HG02623 (cell line): ENCODE results near the gene ANO6.

Source experiments
- ATAC-seq: cut with Tn5 transposase; IDR thresholded peaks from one replicate; pipeline ENCODE4 v1.9.1; 2021; ENCODE audit warnings: moderate library complexity; ENCODE audit not compliant: unreplicated experiment

ANO6 gene

DNA sequence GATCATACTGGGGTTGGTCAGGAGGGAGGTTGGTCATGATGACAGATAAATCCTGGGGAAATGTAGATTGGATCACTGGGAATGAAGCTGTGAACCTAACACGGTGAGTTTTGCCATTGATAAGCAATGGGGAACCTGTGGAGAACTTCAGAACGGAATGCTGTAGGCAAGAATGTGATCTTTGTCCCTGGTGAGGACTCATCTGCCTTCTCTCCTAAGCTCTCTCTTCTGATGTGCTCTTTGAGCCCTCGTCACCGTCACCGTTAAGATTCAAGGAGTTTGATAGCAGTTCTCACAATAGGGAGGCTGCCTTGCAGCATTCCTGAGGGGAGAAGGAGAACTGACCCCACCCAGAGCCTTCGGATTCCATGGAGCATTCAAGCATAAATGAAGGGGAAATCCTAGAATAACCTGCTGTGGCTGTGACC lies 217.6 kb downstream of the ANO6 start:
- no peak for ATAC-seq

DNA sequence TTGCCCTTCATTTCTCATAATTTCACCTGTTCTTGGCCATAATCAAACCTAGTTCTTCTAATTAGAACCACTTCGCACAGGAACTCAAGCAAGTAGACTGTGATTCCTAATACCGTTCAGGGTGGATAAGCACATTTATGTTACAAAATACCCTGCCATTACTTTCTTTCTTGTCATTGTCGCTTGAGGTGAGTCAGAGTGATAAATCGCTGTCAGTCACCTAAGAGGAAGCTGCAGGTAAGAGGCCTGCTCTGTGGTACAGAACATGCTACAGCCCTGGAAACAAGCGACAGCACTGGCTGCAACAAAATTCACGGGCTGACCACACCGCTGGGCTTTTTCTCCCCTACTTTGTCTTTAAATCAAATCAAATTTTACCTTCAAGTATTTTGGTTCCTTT lies 218.2 kb downstream of the ANO6 start:
- ATAC-seq = no peak

DNA sequence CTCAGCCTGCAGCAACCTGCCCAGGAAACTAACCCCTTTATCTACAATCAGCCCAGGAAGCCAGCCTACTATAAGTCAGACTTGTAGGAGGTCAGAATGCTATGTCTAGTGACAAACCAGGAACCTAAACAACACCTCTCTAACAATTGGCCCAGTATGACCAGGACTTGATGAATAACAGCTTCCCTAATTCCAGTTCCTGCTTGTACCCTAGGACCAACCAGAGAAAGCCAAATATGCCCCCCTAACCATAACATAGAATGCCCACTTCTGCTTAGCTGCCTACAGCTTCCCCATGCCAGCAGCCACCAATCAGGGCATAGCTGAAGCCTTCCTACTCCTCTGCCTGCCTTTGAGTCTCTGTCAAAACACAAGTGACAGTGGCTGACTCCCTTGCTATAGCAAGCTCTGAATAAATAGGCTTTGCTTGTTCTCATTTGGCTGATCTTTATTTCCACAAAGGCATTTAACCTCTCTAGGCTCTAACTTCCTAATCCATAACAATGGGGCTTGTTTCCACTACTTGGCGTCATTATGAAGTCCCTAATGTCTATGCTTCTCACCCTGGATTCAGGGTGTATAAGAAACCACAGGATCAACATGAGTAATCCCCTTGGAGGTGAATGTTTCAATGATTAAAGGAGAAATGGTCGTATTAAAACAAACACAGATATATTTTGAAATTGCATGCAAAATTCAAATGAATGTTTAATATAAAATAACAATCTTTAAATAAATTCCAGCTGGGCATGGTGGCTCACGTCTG lies 220.2 kb downstream of the ANO6 start:
- no peak for ATAC-seq

DNA sequence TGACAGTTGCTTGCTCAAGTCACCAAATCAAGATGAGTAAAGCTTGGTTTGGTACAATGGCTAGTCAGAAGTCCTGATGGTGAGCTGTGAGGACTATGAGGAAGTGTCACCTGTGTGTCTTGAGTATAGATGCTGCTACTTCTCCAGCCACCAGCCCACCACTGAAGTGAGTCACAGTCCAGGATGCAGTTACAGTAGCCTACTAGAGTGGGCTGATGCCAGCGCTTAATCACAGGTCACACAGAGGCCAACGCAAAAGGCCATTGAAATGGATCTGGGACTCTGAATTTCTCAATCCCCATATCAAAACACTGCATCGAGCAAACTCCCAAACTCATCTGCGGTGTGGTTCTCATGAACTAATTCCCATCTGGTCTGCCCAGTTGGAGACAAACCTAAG lies 223.1 kb downstream of the ANO6 start:
- no peak for ATAC-seq

DNA sequence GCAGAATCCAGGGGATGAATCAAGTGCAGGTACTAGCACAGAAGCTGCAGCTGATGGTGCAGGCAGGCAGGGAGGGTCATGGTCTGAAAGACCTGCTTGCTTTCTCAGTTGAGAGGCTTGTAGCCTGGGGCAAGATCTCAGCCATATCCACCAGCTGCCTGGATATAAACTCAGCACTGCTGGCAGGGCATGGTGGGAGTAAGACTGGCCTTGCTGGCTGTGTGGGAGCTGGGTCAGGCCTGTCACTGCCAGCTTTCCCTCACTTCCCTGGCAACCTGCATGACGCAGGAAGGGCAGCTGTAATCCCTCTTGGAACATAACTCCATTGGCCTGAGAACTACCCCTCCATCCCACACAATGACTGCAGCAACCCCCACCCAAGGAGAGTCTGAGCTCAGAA lies 230.1 kb downstream of the ANO6 start:
- ATAC-seq = no peak

DNA sequence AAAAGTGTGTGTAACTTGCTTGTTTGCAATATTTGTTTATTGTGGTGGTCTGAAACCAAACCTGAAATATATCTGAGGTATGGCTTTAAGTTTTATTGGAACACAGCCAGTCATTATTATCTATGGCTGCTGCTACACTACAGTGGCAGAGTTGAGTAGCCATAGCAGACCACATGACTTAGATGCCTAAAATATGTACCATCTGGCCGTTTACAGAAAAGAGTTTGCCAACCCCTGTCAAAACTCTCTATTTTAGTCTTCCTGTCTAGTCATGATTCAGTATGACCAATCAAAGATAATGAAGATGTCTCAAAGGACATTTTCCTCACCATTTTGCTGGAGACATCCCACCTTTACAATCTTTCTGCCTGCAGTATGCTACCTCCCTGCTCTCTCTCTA lies 242.3 kb downstream of the ANO6 start:
- no peak for ATAC-seq

DNA sequence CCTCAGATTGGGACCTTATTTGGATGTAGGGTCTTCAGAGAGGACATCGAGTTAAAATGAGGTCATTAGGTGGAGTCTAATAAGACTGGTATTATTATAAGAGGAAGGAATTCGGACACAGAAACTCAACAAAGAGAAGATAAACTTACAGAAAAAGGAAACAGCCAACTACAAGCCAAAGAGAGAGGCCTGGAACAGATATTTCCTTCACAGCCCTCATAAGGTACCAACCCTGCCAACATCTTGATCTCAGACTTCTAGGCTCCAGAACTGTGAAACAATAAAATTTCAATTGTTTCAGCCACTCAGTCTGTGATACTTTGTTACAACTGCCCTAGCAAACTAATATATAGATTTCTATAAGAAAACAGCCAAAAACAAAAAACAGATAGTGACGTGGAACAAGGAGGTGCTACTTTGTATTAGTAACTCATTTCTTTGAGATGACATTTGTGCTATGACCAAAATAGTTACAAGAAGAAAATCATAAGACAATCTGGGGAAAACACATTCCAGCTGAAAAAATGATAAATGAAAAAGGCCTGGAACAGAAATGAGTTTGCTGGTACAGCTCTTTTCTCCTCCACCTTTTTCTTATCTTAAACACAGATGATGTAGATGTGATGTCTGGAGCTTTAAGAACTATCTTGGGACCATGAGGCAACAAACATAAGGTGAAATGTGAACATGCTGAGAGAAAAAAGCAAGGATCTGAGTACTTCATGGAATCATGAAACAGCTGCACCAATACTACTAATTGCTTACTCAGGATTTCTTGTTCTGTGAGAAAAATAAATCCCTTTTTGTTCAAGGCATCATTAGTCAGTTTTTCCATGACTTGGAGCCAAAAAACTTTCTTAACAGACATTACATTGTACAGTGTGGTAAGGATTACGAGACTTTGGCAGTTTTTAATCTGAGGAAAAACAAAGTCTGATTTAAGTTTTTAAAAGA lies 243.2 kb downstream of the ANO6 start:
- ATAC-seq = no peak

DNA sequence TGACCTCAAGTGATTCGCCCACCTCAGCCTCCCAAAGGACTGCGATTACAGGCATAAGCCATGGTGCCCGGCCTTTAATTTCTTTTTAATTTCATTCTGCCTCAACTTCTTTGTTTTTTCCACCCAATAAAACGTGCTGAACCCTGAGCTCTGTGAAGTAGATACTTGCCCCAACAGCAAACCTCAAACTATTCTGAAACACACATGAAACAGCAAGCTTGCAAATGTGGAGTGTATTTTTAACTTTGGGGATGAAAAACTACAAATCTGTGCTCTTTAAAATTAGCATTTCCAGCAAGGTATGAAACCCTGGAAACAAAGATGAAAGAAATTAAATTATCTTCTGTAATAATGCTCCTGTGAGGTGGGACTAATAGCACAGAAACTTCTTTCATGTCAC lies 246.6 kb downstream of the ANO6 start:
- ATAC-seq = no peak

DNA sequence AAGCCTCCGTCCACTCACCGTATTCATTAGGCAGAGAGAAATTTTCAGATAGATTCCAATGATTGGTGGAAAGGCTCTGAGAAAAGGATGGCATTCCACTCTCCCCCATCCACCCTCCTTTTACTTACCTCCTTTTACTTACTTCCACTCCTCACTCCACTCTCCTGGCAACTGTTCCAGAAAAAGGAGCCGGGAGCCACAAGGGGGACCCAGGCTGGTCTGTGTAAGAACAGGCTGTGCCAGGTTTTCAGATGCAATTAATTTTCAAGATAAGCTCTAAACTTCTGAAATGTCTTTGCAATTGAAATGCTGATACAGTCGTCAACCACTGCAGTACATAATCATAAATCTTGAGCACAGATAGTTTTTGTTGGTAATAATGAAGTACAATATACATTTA lies 248.8 kb downstream of the ANO6 start:
- ATAC-seq = no peak

DNA sequence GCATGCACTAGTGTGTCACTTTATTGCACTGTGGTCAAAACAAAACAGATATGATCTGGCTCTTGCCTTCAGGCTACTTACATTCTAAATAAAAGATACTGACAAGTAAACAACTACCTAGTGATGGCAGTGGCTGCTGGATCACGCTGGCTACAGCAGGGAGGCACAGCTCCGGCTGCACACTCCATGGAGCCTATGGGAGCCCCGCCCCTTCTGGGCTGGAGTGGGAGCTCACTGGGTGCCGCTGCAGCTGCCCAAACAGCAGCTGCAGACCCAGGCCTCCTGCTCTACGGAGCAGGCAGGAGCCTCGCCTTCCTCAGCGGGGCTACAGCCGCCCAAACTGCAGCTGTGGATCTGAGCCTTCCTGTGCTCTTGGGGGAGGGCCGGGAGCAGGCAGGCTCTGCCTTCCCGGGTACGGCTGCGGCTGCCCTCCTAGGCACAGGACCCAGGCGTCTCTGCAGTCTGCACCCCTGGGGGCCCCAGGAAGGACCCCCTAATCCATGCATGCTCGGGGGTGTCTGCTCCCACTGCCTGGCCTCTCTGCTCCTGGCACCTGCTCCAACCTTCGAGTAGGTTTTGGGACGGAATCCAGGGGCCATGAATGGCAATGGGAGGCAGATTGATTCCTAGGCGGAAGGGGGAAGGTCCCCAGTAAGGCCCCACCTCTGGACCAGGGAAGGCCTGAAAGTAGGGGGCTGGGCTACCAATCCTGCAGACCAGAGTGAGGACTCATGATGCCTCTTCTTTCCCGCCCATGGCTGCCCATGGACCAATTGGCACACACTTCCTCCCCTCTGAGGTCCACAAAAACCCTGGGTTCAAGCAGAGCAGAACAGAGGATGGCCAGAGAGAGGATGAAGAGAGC lies 253.1 kb downstream of the ANO6 start:
- ATAC-seq = no peak

DNA sequence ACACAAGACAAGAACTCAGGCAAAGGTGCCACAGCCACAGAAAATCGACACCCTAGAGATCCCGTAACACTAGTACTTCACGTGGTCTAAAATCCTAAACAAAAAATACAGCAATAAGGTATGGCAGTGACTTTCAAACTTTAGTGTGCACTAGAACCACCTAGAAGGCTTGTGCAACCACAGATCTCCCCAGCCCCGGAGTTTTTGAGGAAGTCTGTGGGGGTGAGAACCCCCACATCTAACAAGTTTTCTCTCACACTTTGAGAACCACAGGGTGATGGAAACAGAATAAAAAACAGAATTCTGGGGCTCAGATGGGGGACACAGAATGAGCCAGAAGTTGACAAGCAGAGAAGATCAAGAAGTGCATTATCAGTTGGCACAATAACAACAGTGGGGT lies 254.0 kb downstream of the ANO6 start:
- no peak for ATAC-seq

DNA sequence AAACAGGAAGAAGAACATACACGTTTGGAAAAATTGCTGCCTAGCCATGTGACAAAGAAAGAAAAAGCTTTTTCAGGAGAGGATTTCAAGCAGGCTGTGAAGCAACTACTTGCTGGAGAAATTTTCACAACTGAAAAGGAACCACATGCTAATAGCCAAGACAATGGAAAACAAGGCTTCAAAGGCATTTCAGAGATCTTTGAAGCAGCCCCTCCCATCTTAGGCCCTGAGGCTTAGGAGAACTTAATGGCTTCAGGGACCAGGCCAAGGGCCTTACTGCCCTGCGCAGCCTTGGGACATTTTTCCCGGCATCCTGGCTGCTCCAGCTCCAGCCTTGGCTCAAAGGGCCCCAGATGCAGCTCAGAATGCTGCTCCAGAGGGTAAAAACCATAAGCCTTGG lies 257.7 kb downstream of the ANO6 start:
- no peak for ATAC-seq

DNA sequence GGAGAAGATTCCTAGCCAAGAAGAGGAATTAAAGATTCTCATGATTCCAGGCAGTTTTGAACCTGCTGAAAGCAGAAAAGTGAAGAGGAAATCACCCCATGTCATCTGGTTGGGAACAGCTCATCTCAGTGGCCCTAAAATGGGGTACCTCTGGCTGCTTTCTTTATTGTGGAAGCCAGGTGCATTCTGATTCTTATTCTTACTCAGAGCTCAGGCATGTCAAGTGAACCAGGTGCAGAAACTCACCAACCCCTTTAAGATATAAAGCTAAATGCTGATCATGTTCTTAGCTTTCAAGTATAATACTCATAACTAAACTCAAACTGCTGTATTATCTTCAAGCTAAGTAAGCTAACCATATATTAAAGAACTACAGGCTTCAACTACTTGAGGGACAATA lies 259.7 kb downstream of the ANO6 start:
- ATAC-seq = no peak

DNA sequence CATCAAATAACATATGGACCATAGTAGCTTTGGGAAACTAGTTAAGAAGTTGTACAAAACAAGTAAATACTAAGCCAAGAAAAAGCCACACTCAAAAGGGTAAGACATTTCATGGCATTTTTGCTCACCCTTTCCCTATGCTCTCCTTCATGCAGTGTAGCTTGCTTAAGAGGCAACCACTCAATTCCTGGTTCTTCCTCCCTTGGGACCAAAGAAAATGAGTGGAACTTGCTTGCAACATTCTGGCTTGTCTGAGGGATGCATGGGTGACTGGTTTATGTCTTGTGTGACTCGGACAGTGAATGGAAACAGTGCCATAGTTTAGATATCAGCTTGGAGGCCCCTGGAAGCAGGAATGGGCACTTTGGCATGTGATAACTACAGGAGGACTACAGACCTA lies 261.6 kb downstream of the ANO6 start:
- ATAC-seq = no peak

DNA sequence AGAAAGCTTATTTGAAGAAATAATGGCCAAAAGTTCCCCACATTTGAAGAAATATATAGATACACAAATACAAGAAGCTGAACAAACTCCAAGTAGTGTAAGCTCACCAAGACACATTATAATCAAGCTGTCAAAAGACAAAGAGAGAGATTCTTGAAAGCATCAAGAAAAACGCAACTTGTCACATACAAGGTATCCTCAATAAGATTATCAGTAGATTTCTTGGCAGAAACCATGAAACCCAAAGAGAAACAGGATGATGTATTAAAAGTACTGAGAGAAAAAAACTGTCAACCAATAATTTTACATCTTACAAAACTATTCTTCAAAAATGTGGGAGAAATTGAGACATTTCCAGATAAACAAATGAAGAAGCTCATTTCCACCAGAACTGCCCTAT lies 263.0 kb downstream of the ANO6 start:
- ATAC-seq = no peak

DNA sequence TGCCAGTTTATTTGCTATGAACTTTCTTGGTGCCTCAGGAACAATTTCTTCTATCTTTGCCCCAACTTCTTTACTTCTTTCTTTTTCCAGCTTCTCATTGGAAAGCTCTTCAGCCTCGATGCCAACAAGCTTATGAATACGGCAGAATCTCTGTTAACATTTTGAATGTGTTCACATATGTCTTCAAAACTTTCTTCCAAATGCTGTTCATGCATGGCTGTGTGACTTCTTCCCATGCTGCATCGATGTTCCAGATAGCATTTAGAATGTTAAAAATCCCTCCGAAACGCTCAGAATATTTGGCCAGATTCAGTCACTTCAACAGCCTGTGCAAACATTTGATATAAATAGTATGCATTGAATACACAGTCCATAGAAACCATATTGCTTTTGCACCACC lies 265.9 kb downstream of the ANO6 start:
- no peak for ATAC-seq

DNA sequence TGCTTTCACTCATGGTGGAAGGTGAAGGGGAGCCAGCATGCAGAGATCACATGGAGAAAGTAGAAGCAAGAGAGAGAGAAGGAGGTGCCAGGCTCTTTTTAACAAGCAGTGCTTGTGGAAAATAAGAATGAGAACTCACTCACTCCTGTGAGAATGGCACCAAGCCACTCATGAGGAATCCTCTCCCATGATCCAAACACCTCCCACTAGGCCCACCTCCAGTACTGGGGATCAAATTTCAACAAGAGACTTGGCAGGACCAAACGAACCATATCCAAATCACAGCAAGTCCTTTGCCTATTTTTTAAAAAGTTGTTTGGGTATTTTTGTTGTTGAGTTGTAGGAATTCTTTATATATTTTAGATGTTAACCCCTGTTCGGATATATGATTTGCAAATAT lies 267.7 kb downstream of the ANO6 start:
- no peak for ATAC-seq
